ENCODE results near the gene PTCD1.
A peak's percentile ranks its signal among the peaks of the same experiment; 100 is the strongest.

The PTCD1 gene

DNA sequence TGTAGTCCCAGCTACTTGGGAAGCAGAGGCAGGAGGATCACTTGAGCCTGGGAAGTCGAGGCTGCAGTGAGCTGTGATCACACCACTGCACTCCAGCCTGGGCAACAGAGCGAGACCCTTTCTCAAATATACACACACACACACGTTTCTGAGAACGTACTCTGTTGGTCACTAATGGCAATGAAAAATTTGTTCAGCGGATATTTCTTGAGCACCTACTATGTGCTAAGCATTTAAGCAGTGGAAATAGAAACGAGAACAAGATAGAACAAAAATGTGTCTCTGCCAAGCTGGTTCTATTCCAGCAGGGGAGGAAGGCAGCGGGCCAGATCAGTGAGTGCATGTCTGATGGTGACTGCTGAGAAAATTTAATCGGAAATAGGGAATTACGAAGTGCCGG lies 55.4 kb downstream of the PTCD1 start:
- Histone ChIP-seq H3K9ac (ENCODE audit: low read length) (no peak overlapping the region), H3K36me3 (replicated peaks; ENCODE audit: insufficient read depth, low read length) (no peaks in the 10 kb centered on the region; the same call in 1 of the 2 replicates), H3K9me3 (replicated peaks; ENCODE audit: insufficient read depth, low read length) (no peaks in the 10 kb centered on the region), H3K27me3 (replicated peaks; ENCODE audit: insufficient read depth, low read length) (no peaks in the 10 kb centered on the region), H3K27ac (ENCODE audit: low read length) (no peak overlapping the region), H2AFZ (ENCODE audit: low read length) (no peak overlapping the region), H3K79me2 (ENCODE audit: low read length) (peaks cover 44% of the 10 kb centered on the region), H3K4me3 (ENCODE audit: low read length) (no peak overlapping the region), H3K9me2 (replicated peaks; ENCODE audit: insufficient read depth, low read length) (no peaks in the 10 kb centered on the region), H4K20me1 (ENCODE audit: insufficient read depth, low read length) (no peaks in the 10 kb centered on the region), H3K4me2 (ENCODE audit: low read depth, low read length) (no peak overlapping the region), H3F3A (ENCODE audit: insufficient read depth, low read length) (peaks cover 25% of the 10 kb centered on the region), H3K4me1 (ENCODE audit: low read length) (peaks cover 25% of the 10 kb centered on the region)
- TF ChIP-seq, protein P1, sequence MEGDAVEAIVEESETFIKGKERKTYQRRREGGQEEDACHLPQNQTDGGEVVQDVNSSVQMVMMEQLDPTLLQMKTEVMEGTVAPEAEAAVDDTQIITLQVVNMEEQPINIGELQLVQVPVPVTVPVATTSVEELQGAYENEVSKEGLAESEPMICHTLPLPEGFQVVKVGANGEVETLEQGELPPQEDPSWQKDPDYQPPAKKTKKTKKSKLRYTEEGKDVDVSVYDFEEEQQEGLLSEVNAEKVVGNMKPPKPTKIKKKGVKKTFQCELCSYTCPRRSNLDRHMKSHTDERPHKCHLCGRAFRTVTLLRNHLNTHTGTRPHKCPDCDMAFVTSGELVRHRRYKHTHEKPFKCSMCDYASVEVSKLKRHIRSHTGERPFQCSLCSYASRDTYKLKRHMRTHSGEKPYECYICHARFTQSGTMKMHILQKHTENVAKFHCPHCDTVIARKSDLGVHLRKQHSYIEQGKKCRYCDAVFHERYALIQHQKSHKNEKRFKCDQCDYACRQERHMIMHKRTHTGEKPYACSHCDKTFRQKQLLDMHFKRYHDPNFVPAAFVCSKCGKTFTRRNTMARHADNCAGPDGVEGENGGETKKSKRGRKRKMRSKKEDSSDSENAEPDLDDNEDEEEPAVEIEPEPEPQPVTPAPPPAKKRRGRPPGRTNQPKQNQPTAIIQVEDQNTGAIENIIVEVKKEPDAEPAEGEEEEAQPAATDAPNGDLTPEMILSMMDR (IDR thresholded peaks at IDR 0.05; ENCODE audit: low read length) = no peak
- TF ChIP-seq EZH2phosphoT487 (IDR thresholded peaks at IDR 0.05; ENCODE audit: low read length) (no peak), EZH2 (optimal IDR thresholded peaks at IDR 0.05; ENCODE audit: low read depth, low read length) (no peak)
- no peak for DNase-seq

DNA sequence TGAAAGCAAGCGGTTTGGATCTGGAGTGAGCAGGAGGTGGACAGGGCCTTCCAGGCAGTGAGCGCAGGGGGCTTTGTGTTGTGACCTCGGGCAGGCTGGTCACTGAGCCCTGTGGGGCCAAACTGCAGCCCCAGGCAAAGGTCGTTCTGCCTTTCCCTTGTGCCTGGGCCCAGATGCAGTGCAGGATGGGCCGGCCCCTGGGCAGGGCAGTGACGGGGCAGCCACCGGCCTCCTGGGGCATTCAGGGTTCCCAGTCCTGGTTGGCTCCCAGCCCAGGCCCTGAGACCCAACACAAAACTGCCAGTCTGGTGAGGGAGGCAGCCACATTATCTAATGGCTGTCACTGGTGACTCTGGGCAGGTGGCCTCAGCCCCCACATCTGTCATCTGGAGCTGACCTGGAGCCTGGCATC lies 56.9 kb downstream of the PTCD1 start:
- no peak for TF ChIP-seq EZH2 (optimal IDR thresholded peaks at IDR 0.05; ENCODE audit: low read depth, low read length)
- TF ChIP-seq, protein P1 (IDR thresholded peaks at IDR 0.05; ENCODE audit: low read length) = no peak
- TF ChIP-seq EZH2phosphoT487 (IDR thresholded peaks at IDR 0.05; ENCODE audit: low read length) = no peak
- H3K79me2 ChIP-seq (ENCODE audit: low read length) = peaks cover 59% of the 10 kb centered on the region
- H3K9ac ChIP-seq (ENCODE audit: low read length) = no peak overlapping the region
- H3K36me3 ChIP-seq (replicated peaks; ENCODE audit: insufficient read depth, low read length) = no peaks in the 10 kb centered on the region; the same call in 1 of the 2 replicates
- peaks cover 35% of the 10 kb centered on the region for H3F3A ChIP-seq (ENCODE audit: insufficient read depth, low read length)
- no peak for DNase-seq
- no peak overlapping the region for H3K27ac ChIP-seq (ENCODE audit: low read length)
- H3K4me3 ChIP-seq (ENCODE audit: low read length) = no peak overlapping the region
- no peaks in the 10 kb centered on the region for H4K20me1 ChIP-seq (ENCODE audit: insufficient read depth, low read length)
- H2AFZ ChIP-seq (ENCODE audit: low read length) = no peak overlapping the region
- H3K27me3 ChIP-seq (replicated peaks; ENCODE audit: insufficient read depth, low read length) = no peaks in the 10 kb centered on the region
- H3K9me2 ChIP-seq (replicated peaks; ENCODE audit: insufficient read depth, low read length) = no peaks in the 10 kb centered on the region
- no peaks in the 10 kb centered on the region for H3K9me3 ChIP-seq (replicated peaks; ENCODE audit: insufficient read depth, low read length)
- H3K4me2 ChIP-seq (ENCODE audit: low read depth, low read length) = no peak overlapping the region
- peaks cover 25% of the 10 kb centered on the region for H3K4me1 ChIP-seq (ENCODE audit: low read length)

DNA sequence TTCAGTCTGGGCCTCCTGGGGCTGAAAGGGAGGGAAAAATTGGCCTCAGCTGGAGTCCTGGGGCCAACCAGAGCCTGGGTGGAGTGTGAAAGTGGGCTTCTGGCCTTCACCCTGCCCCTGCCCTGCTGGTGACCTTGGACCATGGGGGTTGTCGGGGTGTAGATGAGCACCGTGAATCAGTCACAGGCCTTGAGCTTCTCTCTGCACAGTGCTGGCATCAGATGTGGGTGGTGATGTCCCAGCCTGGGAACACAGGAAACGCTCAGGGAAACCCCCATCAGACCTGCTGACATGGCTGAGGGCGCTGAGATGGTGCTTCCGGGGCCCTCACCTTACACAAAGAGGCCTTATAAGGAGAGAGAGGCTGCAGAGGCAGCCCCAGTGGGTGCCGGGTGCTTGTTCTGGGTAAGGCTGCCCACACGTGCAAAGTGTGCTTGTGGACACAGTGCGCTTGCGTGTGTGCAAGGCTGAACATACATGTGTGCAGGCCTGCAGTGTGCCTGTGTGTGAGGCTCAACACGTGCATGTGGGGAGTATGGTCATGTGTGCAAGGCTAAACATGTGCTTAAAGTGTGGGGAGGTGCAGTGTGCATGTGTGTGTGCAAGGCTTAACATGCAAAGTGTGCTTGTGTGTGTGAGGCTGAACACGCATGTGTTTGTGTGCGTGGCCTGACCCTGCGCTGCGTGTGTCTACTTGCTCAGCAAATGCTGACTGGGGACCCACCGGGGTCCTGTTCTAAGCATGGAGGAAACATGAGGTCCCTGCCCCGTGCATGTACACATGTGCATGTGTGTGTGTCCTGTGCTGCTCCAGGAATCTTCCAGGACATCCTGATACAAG lies 57.6 kb downstream of the PTCD1 start:
- H3K79me2 ChIP-seq (ENCODE audit: low read length) = peaks cover 65% of the 10 kb centered on the region
- DNase-seq = peak; percentile 63
- H2AFZ ChIP-seq (ENCODE audit: low read length) = peak overlapping the region; percentile 52
- TF ChIP-seq EZH2phosphoT487 (IDR thresholded peaks at IDR 0.05; ENCODE audit: low read length) (no peak), EZH2 (optimal IDR thresholded peaks at IDR 0.05; ENCODE audit: low read depth, low read length) (no peak)
- TF ChIP-seq, protein P1 (IDR thresholded peaks at IDR 0.05; ENCODE audit: low read length) = no peak
- H3K9me2 ChIP-seq (replicated peaks; ENCODE audit: insufficient read depth, low read length) = no peaks in the 10 kb centered on the region
- peak overlapping the region; percentile 49 for H3K4me3 ChIP-seq (ENCODE audit: low read length)
- H3K9ac ChIP-seq (ENCODE audit: low read length) = peak overlapping the region; percentile 62
- H3K27ac ChIP-seq (ENCODE audit: low read length) = peak overlapping the region; percentile 79
- H3F3A ChIP-seq (ENCODE audit: insufficient read depth, low read length) = peaks cover 35% of the 10 kb centered on the region
- no peaks in the 10 kb centered on the region for H4K20me1 ChIP-seq (ENCODE audit: insufficient read depth, low read length)
- no peaks in the 10 kb centered on the region for H3K27me3 ChIP-seq (replicated peaks; ENCODE audit: insufficient read depth, low read length)
- peak overlapping the region; percentile 90 for H3K4me2 ChIP-seq (ENCODE audit: low read depth, low read length)
- H3K36me3 ChIP-seq (replicated peaks; ENCODE audit: insufficient read depth, low read length) = no peaks in the 10 kb centered on the region; the same call in 1 of the 2 replicates
- H3K9me3 ChIP-seq (replicated peaks; ENCODE audit: insufficient read depth, low read length) = no peaks in the 10 kb centered on the region
- H3K4me1 ChIP-seq (ENCODE audit: low read length) = peaks cover 25% of the 10 kb centered on the region
